ENCODE results near the gene CMYA5. TPM values are rescaled to one million over a fixed set of nuclear protein-coding genes. Genes with fewer than 3 reads are reported as not detected.

Gene CMYA5
- total RNA-seq, 8 experiments from 2014 or later, result 0.27 to 0.91 (median 0.53) TPM

- Histone ChIP-seq H3K4me1 (replicated peaks in 1 of 2) (peaks cover 23 to 35% of the 10 kb centered on the region in 2 donors), H3K27ac (no peak overlapping the region), H3K4me3 (no peak overlapping the region)
- in situ Hi-C loops (cut with MboI; ENCODE audit: low pct_unique_long_range_greater_than_20kb in 2 of 9, low sequenced_read_pairs in 9 of 9, unreplicated experiment in 9 of 9), result loop anchor here in 1 of 9 experiments (25.0 kb wide), 1 partner anchor 128 kb away; no protein-coding TSS in a partner anchor
- 23 to 81% (median 53%) methylated on average over 1 to 6 of the region's 7 CpGs; no CpG with 5 or more reads in 1 of the 10 experiments for WGBS, 10 experiments
- peak in 1 of 8 experiments; percentile 42 for ATAC-seq (replicated peaks in 6 of 8)
These were observed 150.7 kb downstream of the CMYA5 start for GRCh38 chr5:79840084-79840990.

GRCh38 chr5:79841172-79841571, 151.5 kb downstream of the CMYA5 start:
- in situ Hi-C loops (cut with MboI; ENCODE audit: low pct_unique_long_range_greater_than_20kb in 2 of 9, low sequenced_read_pairs in 9 of 9, unreplicated experiment in 9 of 9), result loop anchor here in 1 of 9 experiments (25.0 kb wide), 1 partner anchor 129 kb away; no protein-coding TSS in a partner anchor
- no peak for ATAC-seq (replicated peaks in 6 of 8)
- H3K4me1 ChIP-seq (replicated peaks in 1 of 2), result peaks cover 23 to 35% of the 10 kb centered on the region in 2 donors
- H3K4me3 ChIP-seq, result no peak overlapping the region
- no peak overlapping the region for H3K27ac ChIP-seq

- no peak overlapping the region for H3K27ac ChIP-seq
- H3K4me3 ChIP-seq, result no peak overlapping the region
- in situ Hi-C loops (cut with MboI; ENCODE audit: low pct_unique_long_range_greater_than_20kb in 2 of 9, low sequenced_read_pairs in 9 of 9, unreplicated experiment in 9 of 9), result loop anchor here in 1 of 9 experiments (25.0 kb wide), 1 partner anchor 130 kb away; no protein-coding TSS in a partner anchor
- no peak for ATAC-seq (replicated peaks in 6 of 8)
- 58 to 100% (median 80%) methylated on average over 1 to 11 of the region's 12 CpGs; no CpG with 5 or more reads in 4 of the 10 experiments for WGBS, 10 experiments
- H3K4me1 ChIP-seq (replicated peaks in 1 of 2), result peaks cover 22 to 27% of the 10 kb centered on the region in 2 donors
These were observed 152.6 kb downstream of the CMYA5 start for GRCh38 chr5:79842006-79842881.

- ATAC-seq (replicated peaks in 6 of 8), result no peak
- no peak overlapping the region for H3K27ac ChIP-seq
- in situ Hi-C loops (cut with MboI; ENCODE audit: low pct_unique_long_range_greater_than_20kb in 2 of 9, low sequenced_read_pairs in 9 of 9, unreplicated experiment in 9 of 9), result loop anchor here in 1 of 9 experiments (25.0 kb wide), 1 partner anchor 131 kb away; no protein-coding TSS in a partner anchor
- 60 to 100% (median 87%) methylated on average over 1 to 6 of the region's 7 CpGs; no CpG with 5 or more reads in 2 of the 10 experiments for WGBS, 10 experiments
- H3K4me3 ChIP-seq, result no peak overlapping the region
- H3K4me1 ChIP-seq (replicated peaks in 1 of 2), result peaks cover 15 to 22% of the 10 kb centered on the region in 2 donors
These were observed 153.4 kb downstream of the CMYA5 start for GRCh38 chr5:79842991-79843390.

- no peak overlapping the region for H3K4me3 ChIP-seq
- H3K27ac ChIP-seq, result no peak overlapping the region
- 14 to 100% (median 91%) methylated on average over 1 to 7 of the region's 15 CpGs for WGBS, 10 experiments
- peaks cover 7 to 16% of the 10 kb centered on the region in 2 donors for H3K4me1 ChIP-seq (replicated peaks in 1 of 2)
- ATAC-seq (replicated peaks in 6 of 8), result no peak
- in situ Hi-C loops (cut with MboI; ENCODE audit: low pct_unique_long_range_greater_than_20kb in 2 of 9, low sequenced_read_pairs in 9 of 9, unreplicated experiment in 9 of 9), result loop anchor here in 1 of 9 experiments (25.0 kb wide), 1 partner anchor 131 kb away; no protein-coding TSS in a partner anchor
These were observed 154.1 kb downstream of the CMYA5 start for GRCh38 chr5:79843450-79844388.

GRCh38 chr5:79844571-79844970, 154.9 kb downstream of the CMYA5 start:
- peaks cover 4 to 10% of the 10 kb centered on the region in 2 donors for H3K4me1 ChIP-seq (replicated peaks in 1 of 2)
- WGBS, 10 experiments, result no CpG with 5 or more reads among the region's 1 CpG
- no peak for ATAC-seq (replicated peaks in 6 of 8)
- in situ Hi-C loops (cut with MboI; ENCODE audit: low pct_unique_long_range_greater_than_20kb in 2 of 9, low sequenced_read_pairs in 9 of 9, unreplicated experiment in 9 of 9), result loop anchor here in 1 of 9 experiments (25.0 kb wide), 1 partner anchor 132 kb away; no protein-coding TSS in a partner anchor
- H3K27ac ChIP-seq, result no peak overlapping the region
- H3K4me3 ChIP-seq, result no peak overlapping the region

GRCh38 chr5:79845448-79846197, 156.0 kb downstream of the CMYA5 start:
- no peak overlapping the region for H3K27ac ChIP-seq
- in situ Hi-C loops (cut with MboI; ENCODE audit: low pct_unique_long_range_greater_than_20kb in 2 of 9, low sequenced_read_pairs in 9 of 9, unreplicated experiment in 9 of 9), result loop anchor here in 1 of 9 experiments (25.0 kb wide), 1 partner anchor 133 kb away; no protein-coding TSS in a partner anchor
- peaks cover 0 to 8% of the 10 kb centered on the region in 2 donors for H3K4me1 ChIP-seq (replicated peaks in 1 of 2)
- peak; percentile 68 to 93 (median 80) for ATAC-seq (replicated peaks in 6 of 8)
- 13 to 100% (median 82%) methylated on average over 1 to 7 of the region's 7 CpGs for WGBS, 10 experiments
- H3K4me3 ChIP-seq, result no peak overlapping the region

GRCh38 chr5:79846198-79846521, 156.5 kb downstream of the CMYA5 start:
- in situ Hi-C loops (cut with MboI; ENCODE audit: low pct_unique_long_range_greater_than_20kb in 2 of 9, low sequenced_read_pairs in 9 of 9, unreplicated experiment in 9 of 9), result loop anchor here in 1 of 9 experiments (25.0 kb wide), 1 partner anchor 134 kb away; no protein-coding TSS in a partner anchor
- 0 to 100% (median 94%) methylated on average over 1 to 3 of the region's 3 CpGs; no CpG with 5 or more reads in 1 of the 10 experiments for WGBS, 10 experiments
- Histone ChIP-seq H3K4me1 (replicated peaks in 1 of 2) (peaks cover 0 to 9% of the 10 kb centered on the region in 2 donors), H3K27ac (no peak overlapping the region), H3K4me3 (no peak overlapping the region)
- ATAC-seq (replicated peaks in 6 of 8), result no peak

- in situ Hi-C loops (cut with MboI; ENCODE audit: low pct_unique_long_range_greater_than_20kb in 2 of 9, low sequenced_read_pairs in 9 of 9, unreplicated experiment in 9 of 9), result loop anchor here in 1 of 9 experiments (25.0 kb wide), 1 partner anchor 135 kb away; no protein-coding TSS in a partner anchor
- H3K4me1 ChIP-seq (replicated peaks in 1 of 2), result peaks cover 0 to 15% of the 10 kb centered on the region in 2 donors
- no peak overlapping the region for H3K27ac ChIP-seq
- whole genome bisulfite sequencing, 10 experiments, result 79 to 100% (median 93%) methylated on average over 2 to 7 of the region's 8 CpGs; no CpG with 5 or more reads in 2 of the 10 experiments
- no peak overlapping the region for H3K4me3 ChIP-seq
- ATAC-seq (replicated peaks in 6 of 8), result no peak
These were observed 157.9 kb downstream of the CMYA5 start for GRCh38 chr5:79847561-79847960.

GRCh38 chr5:79849061-79849460, 159.4 kb downstream of the CMYA5 start:
- H3K4me3 ChIP-seq, result no peak overlapping the region
- H3K27ac ChIP-seq, result no peak overlapping the region
- peaks cover 0 to 15% of the 10 kb centered on the region in 2 donors for H3K4me1 ChIP-seq (replicated peaks in 1 of 2)
- 33 to 97% (median 96%) methylated on average over 1 to 13 of the region's 16 CpGs; no CpG with 5 or more reads in 1 of the 10 experiments for WGBS, 10 experiments
- in situ Hi-C loops (cut with MboI; ENCODE audit: low pct_unique_long_range_greater_than_20kb in 2 of 9, low sequenced_read_pairs in 9 of 9, unreplicated experiment in 9 of 9), result loop anchor here in 1 of 9 experiments (25.0 kb wide), 1 partner anchor 137 kb away; no protein-coding TSS in a partner anchor
- no peak for ATAC-seq (replicated peaks in 6 of 8)

All from motor neuron (in vitro differentiated cells).